Calu3 (cell line): ENCODE data around the gene LIN7C. TPM values are rescaled to one million over a fixed set of nuclear protein-coding genes. Genes with fewer than 3 reads are reported as not detected.

Experiments
- BruUV-seq: library from RNA; stranded (reverse); fragments of 400-500 nt; replicated peaks from 2 replicates; lab custom pipeline; 2021; lab: Mats Ljungman, UMichigan
- CTCF ChIA-PET: fragments of 300-600 bp; sonication (Branson Sonifier 250); formaldehyde crosslinking; loops from one replicate; lab custom pipeline; 2022; ENCODE audit warnings: antibody characterized with exemption; lab: Charles Lee
- DNase-seq: peaks from one replicate; pipeline ENCODE4 v3.0.0; 2022
- H3K27ac Mint-ChIP-seq: one replicate; pipeline ENCODE4 v1.8.0; 2022; ENCODE audit warnings: mixed read lengths; ENCODE audit not compliant: unreplicated experiment
- H3K27me3 Mint-ChIP-seq: one replicate; pipeline ENCODE4 v1.8.0; 2022; ENCODE audit warnings: mixed read lengths; ENCODE audit not compliant: unreplicated experiment
- H3K36me3 Mint-ChIP-seq: one replicate; pipeline ENCODE4 v1.8.0; 2022; ENCODE audit warnings: mild to moderate bottlenecking, moderate library complexity, mixed read lengths; ENCODE audit not compliant: insufficient read depth, unreplicated experiment
- H3K4me1 Mint-ChIP-seq: one replicate; pipeline ENCODE4 v1.8.0; 2022; ENCODE audit warnings: mild to moderate bottlenecking, low read depth, mixed read lengths; ENCODE audit not compliant: unreplicated experiment
- H3K4me3 Mint-ChIP-seq: one replicate; pipeline ENCODE4 v1.8.0; 2022; ENCODE audit warnings: mild to moderate bottlenecking, low read depth, moderate library complexity, mixed read lengths; ENCODE audit not compliant: unreplicated experiment
- H3K9me3 Mint-ChIP-seq: one replicate; pipeline ENCODE4 v1.8.0; 2022; ENCODE audit warnings: low read depth, mixed read lengths; ENCODE audit not compliant: unreplicated experiment
- CTCF ChIP-seq: fragments of 200-600 bp; IDR thresholded peaks from one replicate; pipeline ENCODE4 v1.8.0; 2022; ENCODE audit warnings: antibody characterized with exemption; ENCODE audit not compliant: unreplicated experiment
- intact Hi-C: fragments of 100-400 bp; cut with micrococcal nuclease; formaldehyde crosslinking; loops from one replicate; pipeline ENCODE4 v1.10.0; 2022; ENCODE audit not compliant: unreplicated experiment
- total RNA-seq: library from RNA; stranded (reverse); gene quantifications from 2 replicates; pipeline ENCODE4 v1.2.3, GENCODE V29; 2022

LIN7C gene
- total RNA-seq, 1 experiment from 2014 or later: 43.7 TPM

- no peak overlapping the region for H3K4me3 Mint-ChIP-seq
- H3K27me3 Mint-ChIP-seq: no peaks in the 10 kb centered on the region
- intact Hi-C loops: no loop called here
- BruUV-seq: no TSS peak
- no peak overlapping the region for H3K27ac Mint-ChIP-seq
- H3K4me1 Mint-ChIP-seq: no peaks in the 10 kb centered on the region
- H3K9me3 Mint-ChIP-seq: no peaks in the 10 kb centered on the region
- DNase-seq: no peak
- CTCF ChIA-PET: no interaction called here
- no peaks in the 10 kb centered on the region for H3K36me3 Mint-ChIP-seq
- TF ChIP-seq CTCF: no peak
Observed at GRCh38 chr11:27526535-27526934, 20.0 kb upstream of the LIN7C start.

GRCh38 chr11:27525824-27526516, 19.4 kb upstream of the LIN7C start:
- CTCF ChIA-PET: no interaction called here
- no peaks in the 10 kb centered on the region for H3K36me3 Mint-ChIP-seq
- BruUV-seq: no TSS peak

GRCh38 chr11:27524155-27524554, 17.6 kb upstream of the LIN7C start:
- no peaks in the 10 kb centered on the region for H3K36me3 Mint-ChIP-seq
- intact Hi-C loops: no loop called here
- H3K4me1 Mint-ChIP-seq: no peaks in the 10 kb centered on the region
- BruUV-seq: no TSS peak
- H3K4me3 Mint-ChIP-seq: no peak overlapping the region
- H3K27me3 Mint-ChIP-seq: peaks cover 1% of the 10 kb centered on the region
- CTCF ChIA-PET: interaction anchor here (0.7 kb wide), 1 partner anchor 319 kb away, joined by 10 read pairs; no protein-coding TSS in a partner anchor
- no peaks in the 10 kb centered on the region for H3K9me3 Mint-ChIP-seq
- no peak for TF ChIP-seq CTCF
- DNase-seq: no peak
- H3K27ac Mint-ChIP-seq: no peak overlapping the region

More at GRCh38 chr11:27525824-27526516, 19.4 kb upstream of the LIN7C start:
- Mint-ChIP-seq H3K9me3 (no peaks in the 10 kb centered on the region), H3K4me3 (no peak overlapping the region), H3K27ac (no peak overlapping the region), H3K4me1 (no peaks in the 10 kb centered on the region), H3K27me3 (no peaks in the 10 kb centered on the region)
- DNase-seq: no peak
- TF ChIP-seq CTCF: no peak
- intact Hi-C loops: no loop called here

- Mint-ChIP-seq H3K4me3 (no peak overlapping the region), H3K27me3 (peaks cover 25% of the 10 kb centered on the region), H3K4me1 (no peaks in the 10 kb centered on the region), H3K27ac (no peak overlapping the region), H3K36me3 (no peaks in the 10 kb centered on the region), H3K9me3 (no peaks in the 10 kb centered on the region)
- CTCF ChIA-PET: interaction anchor here (1.0 kb wide), 1 partner anchor 8 kb away, joined by 3 read pairs; no protein-coding TSS in a partner anchor
- no peak for TF ChIP-seq CTCF
- no peak for DNase-seq
- BruUV-seq: no TSS peak
- intact Hi-C loops: no loop called here
Observed at GRCh38 chr11:27520226-27520625, 13.7 kb upstream of the LIN7C start.
